ENCODE data around the gene ADRA2C.

ADRA2C gene

DNA sequence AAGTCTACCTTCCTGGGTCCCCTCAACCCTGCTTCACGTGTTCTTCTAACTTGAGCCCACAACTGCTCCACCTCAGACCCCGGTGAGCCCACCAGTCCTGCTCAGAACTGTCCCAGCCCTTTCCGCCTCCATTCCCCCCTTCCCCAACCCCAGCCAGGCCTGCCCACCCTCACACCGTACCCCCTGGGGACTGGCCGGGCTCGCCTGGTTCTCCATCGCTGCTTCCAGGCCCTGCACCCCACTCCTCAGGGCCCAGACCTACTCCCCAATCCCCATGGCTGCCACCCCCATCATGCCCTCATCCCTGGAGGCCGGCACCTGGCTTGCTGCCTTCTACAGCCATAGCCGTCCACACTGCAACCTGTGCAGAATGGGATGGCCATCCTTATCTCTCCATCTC is 23.4 kb downstream of the ADRA2C start:
- Mint-ChIP-seq H3K36me3 (peaks cover under 1% of the 10 kb centered on the region), H3K27ac (no peak overlapping the region), H3K4me1 (no peaks in the 10 kb centered on the region), H3K27me3 (peaks cover 71% of the 10 kb centered on the region), H3K9me3 (peaks cover 5% of the 10 kb centered on the region), H3K4me3 (no peak overlapping the region)
- no peak for ATAC-seq

DNA sequence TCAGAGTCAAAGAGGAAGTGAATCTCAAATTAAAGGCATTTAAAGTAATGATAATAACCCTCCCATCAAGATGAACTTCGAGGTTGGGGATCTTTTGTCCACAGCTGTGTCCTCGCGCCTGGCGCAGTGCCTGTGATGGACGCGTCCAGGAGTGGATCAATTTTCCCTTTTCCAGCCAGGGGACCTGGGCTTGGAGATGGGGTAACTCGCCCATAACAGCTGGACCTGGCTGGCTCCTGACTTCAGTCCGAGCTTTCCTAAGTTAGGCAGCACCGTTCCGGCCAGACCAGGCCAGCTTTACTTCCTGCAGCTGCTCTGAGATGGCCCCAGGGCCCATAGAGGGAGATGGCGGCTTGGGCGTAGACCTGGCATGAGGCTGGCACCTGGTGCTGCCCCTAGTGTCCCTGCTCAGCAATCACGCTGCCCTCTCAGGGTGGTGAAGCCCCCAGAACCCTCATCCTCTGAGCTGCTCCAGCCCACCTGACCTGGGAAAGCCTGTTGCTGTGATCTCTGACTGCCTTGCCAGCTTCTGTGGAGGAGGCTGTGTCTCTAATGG is 23.9 kb downstream of the ADRA2C start:
- H3K27ac Mint-ChIP-seq = no peak overlapping the region
- peaks cover 66% of the 10 kb centered on the region for H3K27me3 Mint-ChIP-seq
- no peak overlapping the region for H3K4me3 Mint-ChIP-seq
- no peak for ATAC-seq
- peaks cover 8% of the 10 kb centered on the region for H3K9me3 Mint-ChIP-seq
- H3K4me1 Mint-ChIP-seq = no peaks in the 10 kb centered on the region
- H3K36me3 Mint-ChIP-seq = peaks cover 5% of the 10 kb centered on the region

DNA sequence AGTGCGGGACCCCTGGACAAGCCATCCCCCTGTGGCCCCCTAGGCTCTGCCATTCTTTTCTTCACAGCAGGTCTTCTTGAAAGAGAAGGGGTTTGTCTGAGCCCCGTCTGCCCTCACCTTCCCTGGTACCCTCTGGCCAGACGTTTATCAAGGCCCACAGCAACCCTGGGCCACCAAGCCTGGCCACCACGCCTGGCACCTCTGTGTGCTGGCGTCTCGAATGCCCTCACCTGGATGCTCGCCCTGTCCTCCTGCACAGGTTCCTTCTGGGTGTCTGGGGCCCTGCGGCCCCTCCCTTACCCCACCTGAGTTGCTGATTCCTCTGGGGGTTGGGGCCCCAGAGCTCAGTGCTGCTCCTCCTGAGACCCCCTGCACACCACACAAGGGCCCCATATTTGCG is 25.1 kb downstream of the ADRA2C start:
- no peak for ATAC-seq
- Mint-ChIP-seq H3K9me3 (peaks cover 12% of the 10 kb centered on the region), H3K27me3 (peaks cover 55% of the 10 kb centered on the region), H3K36me3 (peaks cover 7% of the 10 kb centered on the region), H3K27ac (no peak overlapping the region), H3K4me3 (no peak overlapping the region), H3K4me1 (no peaks in the 10 kb centered on the region)

DNA sequence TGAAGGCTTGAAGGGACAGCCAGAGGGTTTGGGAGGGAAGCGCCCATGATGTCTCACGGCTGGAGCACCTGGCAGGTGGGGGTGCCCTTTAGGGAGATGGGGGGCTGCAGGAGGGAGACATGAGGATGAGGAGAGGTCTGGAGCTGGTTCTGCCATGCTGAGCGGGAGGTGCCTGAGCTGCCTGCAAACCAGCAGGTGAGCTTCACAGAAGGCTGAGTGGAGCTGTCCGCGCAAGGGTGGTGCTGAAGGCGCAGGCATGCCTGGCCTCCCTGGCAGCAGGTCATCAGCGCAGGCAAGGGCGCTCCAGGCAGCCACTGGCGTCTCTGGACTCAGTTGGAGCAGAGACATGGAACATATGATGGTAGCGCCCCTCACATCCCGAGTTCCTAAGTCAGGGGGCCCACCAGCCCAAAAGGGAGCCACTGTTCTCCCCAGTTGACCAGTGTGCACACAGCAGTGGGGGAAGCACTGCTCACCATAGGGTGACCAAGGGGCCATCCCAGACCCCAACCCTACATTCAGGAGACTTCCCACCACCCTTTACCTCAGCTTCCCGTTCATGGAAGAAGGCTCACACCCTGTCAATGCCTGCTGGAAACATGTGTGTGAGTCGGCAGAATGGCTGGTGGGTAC is 25.8 kb downstream of the ADRA2C start:
- no peak overlapping the region for H3K27ac Mint-ChIP-seq
- no peaks in the 10 kb centered on the region for H3K4me1 Mint-ChIP-seq
- ATAC-seq = no peak

DNA sequence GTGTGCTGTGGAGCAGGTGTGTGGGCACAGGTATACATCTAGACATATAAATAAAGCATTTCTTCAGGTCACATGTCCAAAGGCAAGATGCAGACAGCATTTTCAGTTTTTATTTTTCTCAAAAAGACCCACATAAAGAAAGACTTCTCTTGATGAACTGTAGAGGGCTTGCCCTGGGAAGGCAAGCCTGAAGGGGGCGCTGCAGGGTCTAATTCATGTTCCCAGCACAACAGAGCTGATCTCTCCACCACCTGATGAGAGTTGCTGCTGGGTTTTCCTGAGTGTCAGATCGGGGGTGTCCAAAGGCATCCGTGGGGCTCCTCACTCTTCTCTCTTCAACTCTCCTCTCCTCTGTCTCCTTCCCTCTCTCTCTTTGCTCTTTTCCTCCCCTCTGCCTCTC is 26.6 kb downstream of the ADRA2C start:
- Mint-ChIP-seq H3K36me3 (peaks cover 7% of the 10 kb centered on the region), H3K27ac (no peak overlapping the region), H3K9me3 (peaks cover 19% of the 10 kb centered on the region), H3K4me1 (no peaks in the 10 kb centered on the region), H3K27me3 (peaks cover 54% of the 10 kb centered on the region), H3K4me3 (no peak overlapping the region)
- ATAC-seq = no peak

More for the DNA sequence above, 25.8 kb downstream of the ADRA2C start:
- Mint-ChIP-seq H3K36me3 (peaks cover 7% of the 10 kb centered on the region), H3K27me3 (peaks cover 54% of the 10 kb centered on the region), H3K9me3 (peaks cover 19% of the 10 kb centered on the region), H3K4me3 (no peak overlapping the region)

DNA sequence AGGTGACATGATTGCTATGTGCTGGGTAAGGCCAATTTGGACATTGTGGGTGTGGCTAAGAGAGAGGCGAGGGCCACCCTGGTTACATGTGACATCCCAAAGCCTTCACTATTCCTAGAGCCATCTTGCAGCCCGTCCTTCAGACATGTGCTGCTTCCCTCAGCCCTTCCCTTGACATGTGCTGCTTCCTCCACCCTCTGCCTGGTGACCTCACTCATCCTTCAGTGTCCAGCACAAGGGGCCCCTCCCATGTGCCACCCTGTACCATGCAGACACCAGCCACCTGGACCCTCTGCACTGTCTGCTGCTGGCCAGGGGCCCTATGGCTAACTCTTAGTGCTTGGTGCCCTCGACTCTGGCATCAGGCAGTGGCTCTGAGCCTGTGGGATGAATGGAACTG is 27.4 kb downstream of the ADRA2C start:
- Mint-ChIP-seq H3K27ac (no peak overlapping the region), H3K27me3 (peaks cover 51% of the 10 kb centered on the region), H3K36me3 (peaks cover 7% of the 10 kb centered on the region), H3K4me3 (no peak overlapping the region), H3K4me1 (no peaks in the 10 kb centered on the region), H3K9me3 (peaks cover 19% of the 10 kb centered on the region)
- ATAC-seq = no peak

DNA sequence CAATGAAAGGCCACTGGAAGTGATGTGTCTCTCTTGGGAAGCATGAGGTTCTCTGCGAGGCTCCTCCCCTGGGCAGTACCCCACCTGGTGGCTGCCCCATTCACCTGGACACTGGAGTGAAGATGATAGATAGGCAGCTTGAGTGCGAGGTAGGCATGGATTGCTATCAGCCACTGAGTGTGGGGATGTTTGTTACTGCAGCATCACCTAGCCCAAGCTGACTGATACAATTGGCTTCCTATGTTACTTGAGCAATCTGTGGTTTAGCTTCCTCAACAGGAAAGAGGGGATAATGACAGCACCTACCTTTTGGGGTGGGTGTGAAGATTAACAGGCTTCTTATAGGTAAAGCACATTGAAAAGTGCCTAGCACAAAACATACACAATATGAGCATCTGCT is 30.8 kb downstream of the ADRA2C start:
- Mint-ChIP-seq H3K9me3 (peaks cover 19% of the 10 kb centered on the region), H3K36me3 (peaks cover 7% of the 10 kb centered on the region), H3K27ac (no peak overlapping the region), H3K4me3 (no peak overlapping the region), H3K4me1 (no peaks in the 10 kb centered on the region), H3K27me3 (peaks cover 55% of the 10 kb centered on the region)
- ATAC-seq = no peak

DNA sequence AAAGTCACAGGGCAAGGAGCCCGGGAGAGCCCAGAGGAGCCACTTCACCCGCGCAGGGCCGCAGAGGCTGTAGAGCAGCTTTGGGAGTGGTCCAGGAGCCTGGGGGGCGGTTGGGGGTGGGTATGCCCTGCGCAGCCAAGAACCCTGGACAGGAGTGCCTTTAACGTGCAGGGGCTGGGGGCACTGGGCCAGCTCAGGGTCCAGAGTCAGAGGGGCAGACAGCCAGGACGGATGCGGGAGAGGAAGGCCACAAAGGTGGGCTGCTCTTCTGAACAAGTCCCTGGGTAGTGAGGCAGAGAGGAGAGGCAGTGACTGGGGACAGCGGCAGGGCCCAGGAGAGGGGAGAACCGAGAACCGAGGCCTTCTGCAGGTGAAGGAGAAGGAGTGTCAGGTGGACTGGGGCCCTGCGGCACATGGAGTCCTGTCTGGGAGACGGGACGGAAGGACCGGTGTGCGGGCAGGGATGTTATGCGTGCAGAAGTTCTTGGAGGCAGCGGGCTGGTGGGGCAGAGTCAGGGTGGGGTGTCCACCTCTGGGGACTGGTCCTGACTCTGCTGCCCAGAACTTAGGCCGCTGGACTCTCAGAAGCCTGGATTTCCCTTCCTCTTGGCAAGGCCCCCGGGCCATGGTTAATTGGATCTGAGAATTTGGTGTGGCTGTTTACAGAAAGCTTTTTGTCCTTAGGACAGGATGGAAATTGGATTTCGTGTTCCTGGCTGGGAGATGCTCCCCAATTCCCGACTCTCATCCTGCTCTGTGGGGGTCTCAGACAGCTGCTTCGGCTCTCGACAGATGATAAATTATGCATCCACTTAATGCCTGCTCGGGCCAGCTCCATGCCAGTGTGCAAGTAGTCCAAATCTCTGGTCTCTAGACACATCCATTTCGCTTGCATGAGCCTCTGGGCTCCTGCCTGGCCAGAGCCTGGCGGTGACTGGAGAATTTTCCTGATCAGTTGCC is 31.9 kb downstream of the ADRA2C start:
- Mint-ChIP-seq H3K9me3 (peaks cover 17% of the 10 kb centered on the region), H3K36me3 (peaks cover 7% of the 10 kb centered on the region), H3K27me3 (peaks cover 50% of the 10 kb centered on the region), H3K4me1 (no peaks in the 10 kb centered on the region), H3K27ac (no peak overlapping the region), H3K4me3 (no peak overlapping the region)
- ATAC-seq = no peak

DNA sequence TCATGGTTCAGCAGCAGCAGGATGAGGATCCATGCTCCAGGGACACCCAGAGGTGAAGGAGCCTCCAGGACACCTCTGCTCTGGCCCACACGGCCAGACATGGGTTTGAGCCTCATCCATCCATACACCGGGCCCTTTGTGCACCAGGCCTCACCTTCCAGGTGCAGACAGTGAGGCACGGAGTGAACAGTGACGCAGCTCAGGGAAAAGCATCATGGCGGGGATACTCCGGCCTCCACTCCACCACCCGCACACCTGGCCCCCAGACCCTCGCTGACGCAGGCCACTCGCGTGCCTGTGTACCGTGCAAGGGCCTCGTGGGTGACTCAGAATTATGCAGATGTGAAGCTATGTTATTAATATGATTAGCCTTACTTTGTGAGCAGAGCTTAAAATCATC is 33.3 kb downstream of the ADRA2C start:
- peaks cover 54% of the 10 kb centered on the region for H3K27me3 Mint-ChIP-seq
- H3K4me1 Mint-ChIP-seq = no peaks in the 10 kb centered on the region
- no peak overlapping the region for H3K4me3 Mint-ChIP-seq
- no peak for ATAC-seq
- peaks cover 14% of the 10 kb centered on the region for H3K9me3 Mint-ChIP-seq
- H3K27ac Mint-ChIP-seq = no peak overlapping the region
- peaks cover 7% of the 10 kb centered on the region for H3K36me3 Mint-ChIP-seq

DNA sequence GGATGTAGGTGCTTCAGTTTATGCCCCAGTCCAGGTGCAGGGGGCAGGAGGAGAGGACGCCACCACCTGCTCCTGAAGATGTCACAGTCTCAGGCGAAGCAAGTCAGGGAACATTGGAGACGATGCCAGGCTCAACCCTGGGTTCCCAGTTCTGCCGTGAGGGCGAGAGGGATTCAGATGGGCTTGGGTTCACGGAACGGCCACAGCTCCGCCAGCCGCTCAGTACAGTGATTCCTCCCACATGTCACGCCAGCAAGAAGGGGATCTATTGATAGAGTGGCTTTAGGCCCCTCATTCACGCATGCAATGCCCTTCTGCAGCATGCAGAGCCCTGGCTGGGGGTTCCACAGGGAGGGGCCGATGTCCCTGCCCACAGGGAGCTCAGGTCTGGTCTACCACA is 34.2 kb downstream of the ADRA2C start:
- Mint-ChIP-seq H3K36me3 (no peaks in the 10 kb centered on the region), H3K27me3 (peaks cover 56% of the 10 kb centered on the region), H3K27ac (no peak overlapping the region), H3K4me3 (no peak overlapping the region), H3K9me3 (peaks cover 9% of the 10 kb centered on the region), H3K4me1 (no peaks in the 10 kb centered on the region)
- no peak for ATAC-seq

DNA sequence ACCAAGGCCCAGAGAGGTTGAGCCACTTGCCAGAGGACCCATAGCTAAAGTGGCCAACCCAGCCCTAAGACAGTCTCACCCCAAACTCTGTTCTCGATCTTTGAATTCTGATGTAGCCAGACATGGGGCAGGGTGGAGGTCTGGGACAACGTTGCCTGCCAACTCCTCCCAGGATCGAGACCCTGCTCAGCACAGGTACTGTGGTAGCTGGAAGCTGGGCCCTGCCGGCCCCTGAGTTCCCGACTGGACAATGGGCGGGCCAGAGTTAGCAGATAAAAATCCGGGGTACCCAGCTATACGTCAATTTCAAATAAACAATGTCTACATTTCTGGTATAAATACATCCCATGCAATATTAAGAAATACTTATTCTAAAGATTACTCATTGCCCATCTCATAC is 35.3 kb downstream of the ADRA2C start:
- H3K4me3 Mint-ChIP-seq = no peak overlapping the region

DNA sequence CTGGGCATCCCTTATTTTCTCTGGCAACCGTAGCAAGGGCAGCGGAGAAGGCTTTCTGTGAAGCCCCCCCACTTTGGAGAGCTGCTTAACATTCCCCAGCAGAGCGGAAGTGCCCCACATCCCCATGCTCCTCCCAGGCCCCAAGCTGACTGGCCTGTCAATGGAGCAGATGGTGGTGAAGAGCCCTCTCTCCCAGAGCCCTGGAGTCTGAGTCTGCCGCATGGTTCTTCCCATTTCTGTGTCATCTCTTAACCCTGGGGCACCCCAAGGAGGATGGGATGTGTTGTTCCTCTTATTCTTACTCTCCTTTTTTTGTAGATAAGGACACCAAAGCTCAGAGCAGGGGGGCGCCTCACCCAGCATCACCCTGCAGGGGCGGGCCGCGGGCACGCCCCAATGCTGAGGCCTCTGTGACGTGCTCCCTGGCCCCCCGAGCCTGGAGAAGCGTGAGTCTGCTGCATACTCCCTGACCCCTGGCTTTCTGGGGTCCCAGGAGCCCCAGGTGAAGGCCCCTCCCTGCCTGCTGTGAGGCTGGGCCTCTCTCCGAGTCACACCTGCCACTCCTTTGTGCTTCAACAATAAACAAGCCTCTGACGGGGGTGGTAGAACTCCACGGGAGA is 35.9 kb downstream of the ADRA2C start:
- Mint-ChIP-seq H3K27ac (no peak overlapping the region), H3K4me3 (no peak overlapping the region), H3K9me3 (no peaks in the 10 kb centered on the region), H3K36me3 (no peaks in the 10 kb centered on the region), H3K4me1 (no peaks in the 10 kb centered on the region), H3K27me3 (peaks cover 56% of the 10 kb centered on the region)
- no peak for ATAC-seq

More for the DNA sequence above, 35.3 kb downstream of the ADRA2C start:
- no peak overlapping the region for H3K27ac Mint-ChIP-seq
- H3K27me3 Mint-ChIP-seq = peaks cover 56% of the 10 kb centered on the region
- peaks cover 4% of the 10 kb centered on the region for H3K9me3 Mint-ChIP-seq
- no peaks in the 10 kb centered on the region for H3K36me3 Mint-ChIP-seq
- no peaks in the 10 kb centered on the region for H3K4me1 Mint-ChIP-seq
- no peak for ATAC-seq

DNA sequence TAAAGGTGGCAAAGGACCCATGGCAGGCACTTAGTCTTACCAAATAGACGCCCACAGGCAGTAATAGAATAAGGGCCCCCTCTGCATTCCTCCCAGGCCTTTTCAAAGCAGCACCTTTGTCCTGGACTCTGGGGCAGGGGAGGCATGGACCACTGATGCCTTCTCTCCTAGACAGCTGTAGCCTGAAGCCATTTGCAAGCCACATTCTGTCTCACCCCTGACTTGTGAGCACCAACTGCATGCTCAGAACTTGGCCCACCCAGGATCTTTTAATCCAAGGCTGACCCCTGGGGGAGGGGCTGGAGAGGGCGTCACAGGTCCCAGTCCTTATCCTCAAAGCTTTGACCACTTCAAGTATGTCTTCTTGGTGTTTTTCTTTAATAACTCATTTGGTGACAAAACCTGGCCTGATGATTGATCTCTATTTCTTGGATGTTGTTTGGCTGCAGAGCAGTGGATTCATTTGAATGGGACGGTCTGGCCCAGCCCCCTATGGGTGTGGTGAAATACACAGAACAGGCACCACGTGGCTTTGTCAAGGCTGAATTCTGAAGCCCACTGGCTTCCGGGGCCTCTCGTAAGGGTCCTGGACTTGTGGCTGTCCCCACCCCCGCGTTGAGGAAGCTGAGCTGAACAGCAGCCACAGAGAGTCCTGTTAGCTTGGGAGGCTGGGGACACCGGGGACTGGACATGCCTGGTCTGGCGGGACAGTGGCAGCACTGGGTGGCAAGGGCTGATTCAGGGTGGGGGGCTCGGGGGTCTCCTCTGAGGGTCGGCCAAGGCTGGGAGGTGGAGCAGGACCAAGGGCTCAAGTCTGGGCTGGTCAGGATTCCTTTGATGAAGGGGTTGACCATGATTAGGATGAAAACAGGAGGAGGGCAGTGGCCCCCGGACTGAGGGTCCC is 36.6 kb downstream of the ADRA2C start:
- ATAC-seq = no peak
- no peaks in the 10 kb centered on the region for H3K4me1 Mint-ChIP-seq
- H3K36me3 Mint-ChIP-seq = no peaks in the 10 kb centered on the region
- peaks cover 49% of the 10 kb centered on the region for H3K27me3 Mint-ChIP-seq
- H3K4me3 Mint-ChIP-seq = no peak overlapping the region
- no peak overlapping the region for H3K27ac Mint-ChIP-seq
- no peaks in the 10 kb centered on the region for H3K9me3 Mint-ChIP-seq

DNA sequence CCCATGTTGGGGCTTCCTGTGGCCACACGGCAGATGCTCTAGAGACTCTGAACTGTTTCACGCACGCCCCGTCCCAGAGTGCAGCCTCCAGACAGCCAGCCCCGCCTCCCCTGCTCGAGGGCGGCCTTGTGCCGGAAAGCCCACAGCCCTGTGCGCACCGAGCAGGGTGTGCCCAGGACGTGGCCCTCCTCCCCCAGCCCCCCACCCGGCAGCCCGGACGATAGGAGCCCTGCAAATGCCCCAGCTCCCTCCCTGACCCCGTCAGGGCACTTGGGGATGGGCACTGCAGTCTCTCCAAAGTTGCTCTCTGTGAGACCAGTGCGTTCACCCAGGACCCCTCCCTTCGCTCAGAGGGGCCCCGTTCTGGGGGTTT is 37.3 kb downstream of the ADRA2C start:
- no peak for ATAC-seq
- no peaks in the 10 kb centered on the region for H3K36me3 Mint-ChIP-seq
- H3K4me1 Mint-ChIP-seq = no peaks in the 10 kb centered on the region
- peaks cover 47% of the 10 kb centered on the region for H3K27me3 Mint-ChIP-seq
- H3K4me3 Mint-ChIP-seq = no peak overlapping the region
- no peak overlapping the region for H3K27ac Mint-ChIP-seq
- no peaks in the 10 kb centered on the region for H3K9me3 Mint-ChIP-seq

All from stimulated activated memory B cell treated with anti-CD40 and anti-IgM and Interleukin-4, amounts not matched to agents 10 μg/mL and 1 μg/mL and 100 μg/mL, for 72 hours (primary cell).